ENCODE data around the gene NRF1.

The NRF1 gene

DNA sequence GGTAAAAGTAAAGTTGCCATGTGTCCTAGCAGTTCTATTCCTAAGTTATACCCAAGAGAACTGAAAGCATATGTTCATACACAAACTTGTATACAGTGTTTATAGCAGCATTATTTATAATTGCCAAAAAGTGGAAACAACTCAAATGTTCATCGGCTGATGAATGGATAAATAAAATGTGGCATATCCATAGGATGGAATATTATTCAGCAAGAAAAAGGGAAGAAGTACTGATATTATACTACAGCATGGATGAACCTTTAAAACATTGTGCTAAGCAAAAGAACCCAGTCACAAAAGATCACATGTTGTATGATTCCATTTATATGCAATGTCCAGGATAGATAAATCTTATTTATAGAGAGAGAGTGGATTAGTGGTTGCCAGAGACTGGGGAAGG lies 68.9 kb downstream of the NRF1 start:
- no peak for DNase-seq

DNA sequence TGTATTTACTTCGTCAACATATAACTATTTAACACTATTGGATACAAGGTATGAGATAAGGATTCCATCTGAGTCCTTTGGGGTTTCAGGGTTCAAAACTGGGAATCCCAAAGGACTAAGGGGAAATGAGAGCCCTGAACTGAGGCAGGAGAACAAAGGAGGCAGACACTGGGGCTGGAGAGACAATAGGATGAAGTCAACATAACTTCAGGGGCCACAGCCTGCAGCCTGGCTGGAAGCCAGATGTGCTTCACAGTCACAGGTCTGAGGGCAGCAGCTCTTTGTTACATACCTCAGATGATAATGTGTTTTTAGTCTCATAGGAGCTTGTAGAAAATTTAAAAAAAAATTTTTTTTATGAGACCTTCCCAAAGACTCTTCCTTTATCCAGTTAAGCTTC lies 73.3 kb downstream of the NRF1 start:
- peak in 1 of 51 donors; percentile 3 for DNase-seq

DNA sequence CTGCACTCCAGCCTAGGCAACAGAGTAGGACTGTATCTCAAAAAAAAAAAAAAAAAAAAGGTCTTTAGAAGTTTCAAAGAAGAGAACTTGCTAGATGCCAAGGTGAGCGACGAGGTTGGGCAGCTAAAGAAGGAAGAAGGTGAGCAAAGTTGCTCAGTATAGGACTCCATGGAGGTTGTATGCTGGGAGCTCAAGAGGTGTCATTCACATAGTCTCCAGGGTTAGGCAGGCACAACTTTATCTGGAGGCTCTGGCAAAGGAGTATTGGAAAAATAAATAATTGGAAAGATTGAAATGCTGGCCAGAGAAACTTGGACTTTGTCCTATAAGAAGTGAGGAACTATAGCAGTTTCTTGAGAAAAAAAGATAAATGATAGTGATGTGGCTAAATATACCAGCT lies 74.5 kb downstream of the NRF1 start:
- no peak for DNase-seq

DNA sequence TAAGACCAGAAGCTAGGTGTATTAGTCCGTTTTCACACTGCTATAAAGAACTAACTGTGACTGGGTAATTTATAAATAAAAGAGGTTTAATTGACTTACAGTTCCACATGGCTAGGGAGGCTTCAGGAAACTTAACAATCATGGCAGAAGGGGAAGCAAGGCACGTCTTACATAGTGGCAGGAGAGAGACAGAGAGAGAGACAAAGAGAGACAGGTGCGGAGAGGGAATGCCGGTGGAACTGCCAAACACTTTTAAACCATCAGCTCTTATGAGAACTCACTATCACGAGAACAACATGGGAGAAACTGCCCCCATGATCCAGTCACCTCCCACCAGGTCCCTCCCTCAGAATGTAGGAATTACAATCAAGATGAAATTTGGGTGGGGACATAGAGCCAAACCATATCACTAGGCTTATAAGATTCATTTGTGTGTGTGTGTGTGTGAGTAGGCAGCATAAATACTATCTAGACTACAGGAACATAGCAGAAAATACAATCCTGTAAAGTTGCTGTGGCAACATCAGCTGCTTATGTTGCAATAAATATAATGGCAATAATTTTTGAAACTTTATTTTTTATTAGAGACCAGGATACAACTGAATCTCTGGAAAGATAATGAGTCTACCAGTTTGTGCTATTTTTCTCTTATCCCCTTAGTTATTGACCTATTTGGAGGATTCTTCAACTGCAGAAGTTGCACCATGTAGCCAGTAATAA lies 77.1 kb downstream of the NRF1 start:
- DNase-seq, result no peak

DNA sequence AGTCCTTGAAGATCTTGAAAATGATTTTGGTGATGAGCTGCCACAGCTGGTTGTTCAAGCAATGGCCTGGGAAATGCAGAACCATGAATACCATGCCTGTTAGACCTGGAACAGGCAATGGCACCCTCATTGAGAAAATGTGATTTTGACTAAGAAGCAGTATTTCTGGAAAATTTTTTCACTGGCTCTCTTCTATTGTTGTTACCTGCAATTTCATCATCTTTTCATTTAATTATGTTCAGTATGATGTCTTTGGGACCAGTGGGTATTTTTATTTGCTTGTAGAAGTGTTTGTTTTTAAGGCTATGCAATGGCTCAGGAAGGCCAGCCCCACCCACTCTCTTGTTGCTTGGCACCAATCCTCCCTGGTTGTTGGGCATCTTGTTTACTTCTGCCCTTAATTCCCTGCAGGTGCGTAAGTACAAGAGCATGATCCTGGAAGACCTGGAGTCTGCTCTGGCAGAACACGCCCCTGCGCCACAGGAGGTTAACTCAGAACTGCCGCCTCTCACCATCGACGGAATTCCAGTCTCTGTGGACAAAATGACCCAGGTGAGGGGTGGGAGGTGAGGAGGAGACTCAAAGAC lies 78.6 kb downstream of the NRF1 start:
- DNase-seq, result no peak

DNA sequence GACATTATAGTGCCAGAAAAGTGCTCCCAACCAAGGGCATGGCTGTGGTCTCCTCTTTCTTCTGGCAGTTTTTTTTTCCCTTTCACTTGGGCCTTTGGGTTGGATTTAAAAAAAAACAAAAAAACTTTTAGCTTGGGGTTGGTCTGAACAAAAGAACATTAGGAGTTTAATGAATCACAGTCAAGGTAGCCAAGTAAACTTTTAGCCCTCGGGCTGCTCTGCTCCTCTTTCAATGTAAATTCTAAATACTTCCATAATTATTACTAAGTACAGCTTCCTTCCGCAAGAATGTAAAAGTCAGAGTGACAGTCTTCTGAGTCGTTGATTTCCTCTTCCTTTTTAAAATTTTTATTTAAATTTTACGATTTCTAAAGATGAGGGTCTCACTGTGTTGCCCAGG lies 79.2 kb downstream of the NRF1 start:
- no peak for DNase-seq

DNA sequence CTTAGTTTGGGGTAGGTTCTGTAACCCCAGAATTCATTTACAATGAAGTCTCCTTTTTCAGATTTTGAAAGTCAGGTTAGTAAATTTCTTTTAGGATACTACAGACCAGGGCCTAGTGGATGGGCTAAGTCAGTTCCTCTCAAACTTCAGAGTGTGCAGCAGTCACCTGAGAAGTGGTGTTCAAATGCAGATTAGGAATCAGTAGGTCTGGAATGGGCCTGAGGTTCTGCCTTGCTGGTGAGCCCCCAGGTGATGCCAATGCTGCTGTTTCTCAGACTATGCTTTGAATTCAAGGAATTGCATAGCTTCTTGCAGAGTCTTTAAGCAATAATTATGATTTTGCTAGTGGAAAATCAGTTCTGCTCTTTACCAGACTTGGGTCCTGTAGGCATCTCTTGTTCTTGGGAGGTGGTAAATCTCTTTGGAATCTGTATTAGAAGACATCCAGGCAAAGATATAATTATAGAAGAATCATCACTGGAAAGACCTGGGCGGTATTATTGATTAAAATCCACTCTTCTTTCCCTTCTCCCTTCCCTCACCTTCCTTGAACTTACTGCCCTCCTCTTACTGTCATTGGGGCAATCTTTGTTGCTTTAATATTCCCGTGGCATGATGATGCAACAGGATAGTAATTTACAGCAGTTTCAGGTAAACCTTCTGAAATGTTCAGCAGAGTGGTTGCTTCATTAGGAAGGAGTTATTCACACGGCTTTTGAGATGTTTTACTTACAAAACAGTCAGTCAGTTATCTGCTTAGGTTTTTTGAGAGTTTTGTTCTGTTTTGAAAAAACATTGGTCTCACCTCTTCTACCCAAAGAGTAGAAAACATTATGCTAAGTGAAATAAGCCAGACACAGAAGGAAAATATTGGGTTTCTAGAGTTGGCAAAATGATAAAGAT lies 87.2 kb downstream of the NRF1 start:
- DNase-seq, result no peak

- DNase-seq, result no peak
Measured at GRCh38 chr7:129702316-129702715, 90.8 kb downstream of the NRF1 start.

- DNase-seq, result no peak
Measured at GRCh38 chr7:129702761-129703338, 91.3 kb downstream of the NRF1 start.

- no peak for DNase-seq
Measured at GRCh38 chr7:129703751-129704150, 92.2 kb downstream of the NRF1 start.

DNA sequence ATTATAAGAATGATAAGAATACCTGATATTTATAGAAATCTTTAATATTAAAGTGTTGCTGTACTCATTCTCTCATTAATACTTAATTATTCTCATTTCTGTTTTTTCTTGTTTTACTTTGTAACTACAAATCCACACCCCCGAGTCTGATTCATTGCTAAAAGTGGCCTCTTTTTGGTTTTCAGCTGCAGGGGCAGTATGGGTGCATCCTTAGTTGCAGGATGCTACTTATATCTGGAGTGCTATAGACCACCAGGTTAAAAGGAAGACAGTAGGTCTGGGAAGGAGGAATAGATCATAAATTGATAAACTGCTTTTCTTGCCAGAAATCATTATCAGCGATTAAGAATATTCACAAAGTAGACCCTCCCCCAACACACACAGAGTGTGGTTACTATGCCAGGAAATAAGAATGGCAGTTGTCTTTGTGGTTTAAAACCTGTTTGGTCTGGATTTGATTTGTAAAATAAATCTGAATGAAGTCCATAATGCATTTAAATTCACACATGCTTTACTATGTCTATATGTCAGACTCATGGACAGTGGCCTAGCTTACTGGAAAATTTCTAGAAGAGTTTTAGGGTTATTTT lies 96.5 kb downstream of the NRF1 start:
- no peak for DNase-seq

DNA sequence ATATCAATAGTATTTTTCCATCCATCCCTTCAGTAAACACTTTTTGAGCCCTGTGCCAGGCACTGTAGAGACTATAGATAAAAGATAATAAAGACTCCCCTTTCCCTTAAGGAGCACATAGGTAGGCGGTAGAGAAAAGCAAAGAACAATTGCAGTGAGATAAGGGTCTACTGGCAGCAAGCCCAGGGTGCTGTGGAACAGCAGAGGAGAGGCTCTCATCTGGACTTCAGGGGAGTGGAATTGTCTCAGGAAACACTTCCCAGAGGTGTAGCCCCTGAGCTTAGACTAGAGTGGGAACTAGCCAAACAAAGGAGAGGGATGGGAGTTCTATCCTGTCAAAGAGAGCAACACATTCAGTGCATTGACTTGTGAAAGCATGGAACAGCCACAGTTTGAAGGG lies 102.0 kb downstream of the NRF1 start:
- DNase-seq, result no peak

DNA sequence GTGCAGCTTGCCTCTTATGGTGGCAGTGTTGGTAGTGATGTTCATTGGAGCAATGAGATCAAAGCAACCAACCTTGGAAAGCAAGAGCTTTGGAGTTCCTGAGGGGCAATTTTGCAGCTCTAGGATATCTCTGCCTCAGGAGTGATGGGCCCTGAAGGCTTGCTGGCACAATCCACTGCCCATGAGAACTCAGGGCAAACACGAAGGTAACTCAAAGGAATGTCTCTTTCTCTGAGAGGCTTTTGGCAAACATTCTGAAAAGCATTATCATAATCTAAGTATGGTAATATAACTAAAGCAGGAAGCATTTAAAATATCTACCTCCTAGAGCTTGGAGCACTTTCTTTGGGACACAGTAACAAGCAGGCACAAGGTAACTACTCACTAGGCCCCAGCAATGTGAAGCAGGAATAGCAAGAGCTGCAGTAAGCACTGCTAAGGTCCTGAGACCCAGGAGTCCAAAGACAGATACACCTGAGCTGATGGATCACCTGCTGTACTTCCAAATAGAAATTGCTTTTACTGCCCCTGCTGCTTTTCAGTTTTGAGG lies 103.1 kb downstream of the NRF1 start:
- DNase-seq, result no peak

GRCh38 chr7:129719980-129720732 lies 108.6 kb downstream of the NRF1 start:
- DNase-seq, result no peak

- DNase-seq, result no peak
Measured at GRCh38 chr7:129721068-129721467, 109.5 kb downstream of the NRF1 start.

DNA sequence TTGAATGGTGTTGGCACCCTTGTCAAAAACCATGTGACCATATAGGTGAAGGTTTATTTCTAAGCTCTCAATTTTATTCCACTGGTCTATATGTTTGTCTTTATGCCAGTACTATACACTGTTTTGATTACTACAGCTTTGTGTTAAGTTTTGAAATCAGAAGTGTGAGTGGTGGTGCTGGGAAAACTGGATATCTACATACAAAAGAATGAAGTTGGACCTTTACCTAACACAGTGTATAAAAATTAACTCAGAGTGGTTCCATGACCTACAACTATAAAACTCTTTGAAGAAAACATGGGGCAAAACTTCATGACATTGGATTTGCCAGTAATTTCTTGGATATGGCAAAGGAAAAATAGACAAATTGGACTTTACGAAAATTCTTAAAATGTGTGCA lies 112.2 kb downstream of the NRF1 start:
- no peak for DNase-seq

DNA sequence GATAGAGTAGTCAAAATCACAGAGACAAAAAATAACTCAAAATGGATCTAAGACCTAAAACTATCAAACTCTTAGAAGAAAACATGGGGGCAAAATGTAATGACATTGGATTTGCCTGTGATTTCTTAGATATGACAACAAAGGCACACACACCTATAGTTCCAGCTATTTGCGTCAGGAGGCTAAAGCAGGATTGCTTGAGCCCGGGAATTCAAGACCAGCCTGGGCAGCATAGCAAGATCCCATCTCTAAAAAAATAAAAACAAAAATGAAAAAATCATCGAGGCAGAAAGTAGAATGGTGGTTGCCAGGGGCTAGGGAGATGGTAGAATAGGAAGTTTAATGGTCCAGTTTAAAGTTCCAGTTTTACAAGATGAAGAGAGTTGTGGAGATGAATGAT lies 113.3 kb downstream of the NRF1 start:
- DNase-seq, result no peak

DNA sequence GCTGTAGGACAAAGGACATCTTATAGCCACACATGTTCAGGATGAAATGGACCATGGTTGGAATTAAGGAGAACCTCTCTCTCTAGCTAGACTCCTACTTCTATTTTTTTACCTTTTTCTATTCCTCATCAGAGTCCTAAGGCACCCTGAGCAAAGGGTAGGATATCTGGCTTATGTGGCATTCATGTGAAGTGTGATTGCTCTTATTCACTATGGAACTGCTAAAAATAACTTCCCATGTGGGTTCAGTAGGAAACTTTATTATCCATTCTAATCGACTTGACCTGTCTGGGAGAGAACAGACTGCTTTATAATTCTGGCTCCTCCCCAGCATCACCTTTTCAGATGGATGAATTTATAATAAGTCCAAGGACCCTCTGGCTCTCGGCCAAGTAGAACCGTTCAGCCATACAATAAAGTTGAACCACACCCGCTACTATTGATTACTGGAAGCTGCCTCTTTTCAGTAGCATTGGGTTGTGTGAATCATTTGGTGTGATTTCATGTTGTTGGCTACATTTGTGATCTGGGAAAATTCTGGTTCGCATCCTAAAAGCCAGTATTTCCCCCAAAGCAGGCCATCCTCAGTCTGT lies 117.5 kb downstream of the NRF1 start:
- no peak for DNase-seq

- DNase-seq, result no peak
Measured at GRCh38 chr7:129729511-129729910, 118.0 kb downstream of the NRF1 start.

DNA sequence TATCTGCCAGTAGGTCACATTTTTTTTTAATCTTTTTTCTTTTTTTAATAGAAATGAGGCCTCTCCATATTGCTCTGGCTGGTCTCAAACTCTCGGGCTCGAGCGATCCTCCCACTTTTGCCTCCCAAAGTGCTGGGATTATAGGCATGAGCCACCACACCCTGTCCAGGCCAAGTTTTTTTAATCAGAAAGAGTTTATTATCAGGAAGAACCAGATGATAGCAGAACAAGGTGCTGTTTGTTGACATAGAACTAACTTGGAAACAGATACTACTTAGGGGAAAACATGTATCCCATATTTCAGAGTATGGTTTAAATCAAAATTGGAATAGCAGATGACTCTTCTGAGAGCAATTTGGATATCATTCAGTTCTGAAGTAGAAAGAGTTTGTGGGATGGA lies 118.6 kb downstream of the NRF1 start:
- DNase-seq, result no peak

Data from hypothalamus (tissue), 51 donors.